Suprapubic skin (tissue), 4 donors: ENCODE results near the gene HTR2C. TPM values are rescaled to one million over a fixed set of nuclear protein-coding genes. Genes with fewer than 3 reads are reported as not detected.
"Not testable (repeated sequence)": the region's sequence is repeated elsewhere in the genome, so short reads cannot be mapped to it uniquely, and the experiment has no call there.

Source experiments
- DNase-seq, 2 donors: peaks; one replicate each; pipeline ENCODE4 v3.0.0-alpha.2; 2019; ENCODE audit warnings: low spot score in 2 of 2
- H3K27ac ChIP-seq: fragments of 200-600 bp; sonication (generic); one replicate; pipeline ENCODE4 v1.5.1; 2019
- H3K27me3 ChIP-seq: fragments of 200-600 bp; sonication (generic); one replicate; pipeline ENCODE4 v1.5.1; 2019
- H3K36me3 ChIP-seq: fragments of 200-600 bp; sonication (generic); one replicate; pipeline ENCODE4 v1.5.1; 2019
- H3K4me1 ChIP-seq: fragments of 200-600 bp; sonication (generic); one replicate; pipeline ENCODE4 v1.5.1; 2019
- H3K4me3 ChIP-seq: fragments of 200-600 bp; sonication (generic); one replicate; pipeline ENCODE4 v1.5.1; 2019; ENCODE audit warnings: mild to moderate bottlenecking
- H3K9me3 ChIP-seq: fragments of 200-600 bp; sonication (generic); one replicate; pipeline ENCODE4 v1.5.1; 2019
- EP300 ChIP-seq: sonication (generic); formaldehyde crosslinking; IDR thresholded peaks from one replicate; pipeline ENCODE4 v1.6.1; 2017; ENCODE audit warnings: antibody characterized with exemption
- POLR2A ChIP-seq, 2 donors: fragments of 450-650 bp; IDR thresholded peaks; one replicate each; pipeline ENCODE4 v1.6.1; 2017; ENCODE audit warnings: antibody characterized with exemption in 2 of 2, mild to moderate bottlenecking in 2 of 2, moderate library complexity in 2 of 2
- POLR2AphosphoS5 ChIP-seq, 3 donors: sonication (generic); formaldehyde crosslinking; IDR thresholded peaks; one replicate each; pipeline ENCODE4 v1.6.1; 2017; ENCODE audit warnings: antibody characterized with exemption in 3 of 3
- whole genome bisulfite sequencing: methylation state at CpG from one replicate; pipeline ENCODE4 v1.1.5; 2018; 5-methylcytosine and 5-hydroxymethylcytosine counted together
- total RNA-seq, 4 donors: library from RNA; depleted of rRNA; stranded (reverse); fragments of >200 nt; gene quantifications; one replicate each; pipeline ENCODE4 v1.1.0, GENCODE V29; 2016
- TF ChIP-seq, protein P1 (sequence below), 2 donors: fragments of 200-600 bp in 1 of 2; fragments of 450-650 bp in 1 of 2; sonication (generic) in 1 of 2; IDR thresholded peaks; one replicate each; pipeline ENCODE4 v1.5.1; 2016 to 2019; ENCODE audit warnings: antibody characterized with exemption in 2 of 2, mild to moderate bottlenecking in 1 of 2, moderate library complexity in 1 of 2

Gene HTR2C
- total RNA-seq, 4 donors from 2014 or later: not detected

GRCh38 chrX:114599911-114600310 lies 16.0 kb downstream of the HTR2C start:
- TF ChIP-seq, protein P1, sequence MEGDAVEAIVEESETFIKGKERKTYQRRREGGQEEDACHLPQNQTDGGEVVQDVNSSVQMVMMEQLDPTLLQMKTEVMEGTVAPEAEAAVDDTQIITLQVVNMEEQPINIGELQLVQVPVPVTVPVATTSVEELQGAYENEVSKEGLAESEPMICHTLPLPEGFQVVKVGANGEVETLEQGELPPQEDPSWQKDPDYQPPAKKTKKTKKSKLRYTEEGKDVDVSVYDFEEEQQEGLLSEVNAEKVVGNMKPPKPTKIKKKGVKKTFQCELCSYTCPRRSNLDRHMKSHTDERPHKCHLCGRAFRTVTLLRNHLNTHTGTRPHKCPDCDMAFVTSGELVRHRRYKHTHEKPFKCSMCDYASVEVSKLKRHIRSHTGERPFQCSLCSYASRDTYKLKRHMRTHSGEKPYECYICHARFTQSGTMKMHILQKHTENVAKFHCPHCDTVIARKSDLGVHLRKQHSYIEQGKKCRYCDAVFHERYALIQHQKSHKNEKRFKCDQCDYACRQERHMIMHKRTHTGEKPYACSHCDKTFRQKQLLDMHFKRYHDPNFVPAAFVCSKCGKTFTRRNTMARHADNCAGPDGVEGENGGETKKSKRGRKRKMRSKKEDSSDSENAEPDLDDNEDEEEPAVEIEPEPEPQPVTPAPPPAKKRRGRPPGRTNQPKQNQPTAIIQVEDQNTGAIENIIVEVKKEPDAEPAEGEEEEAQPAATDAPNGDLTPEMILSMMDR (IDR thresholded peaks at IDR 0.05): no peak
- no peak for TF ChIP-seq POLR2A (IDR thresholded peaks at IDR 0.05)
- no peak for TF ChIP-seq EP300
- no peak for TF ChIP-seq POLR2AphosphoS5 (IDR thresholded peaks at IDR 0.05)
- H3K9me3 ChIP-seq: no peaks in the 10 kb centered on the region
- no peak overlapping the region for H3K4me3 ChIP-seq
- no peak overlapping the region for H3K27ac ChIP-seq
- 48% methylated on average over 4 of the region's 4 CpGs for WGBS
- no peak for DNase-seq
- no peaks in the 10 kb centered on the region for H3K27me3 ChIP-seq
- no peaks in the 10 kb centered on the region for H3K36me3 ChIP-seq
- no peaks in the 10 kb centered on the region for H3K4me1 ChIP-seq

DNA sequence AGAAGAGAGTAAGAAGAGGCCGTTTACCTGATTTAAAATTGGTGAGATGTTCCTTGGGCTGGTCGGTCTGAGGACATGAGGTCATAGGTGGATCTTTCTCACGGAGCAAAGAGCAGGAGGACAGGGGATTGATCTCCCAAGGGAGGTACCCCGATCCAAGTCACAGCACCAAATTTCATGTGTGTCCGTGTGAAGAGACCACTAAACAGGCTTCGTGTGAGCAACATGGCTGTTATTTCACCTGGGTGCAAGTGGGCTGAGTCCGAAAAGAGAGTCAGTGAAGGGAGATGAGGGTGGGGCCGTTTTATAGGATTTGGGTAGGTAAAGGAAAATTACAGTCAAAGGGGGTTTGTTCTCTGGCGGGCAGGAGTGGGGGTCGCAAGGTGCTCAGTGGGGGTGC lies 22.7 kb downstream of the HTR2C start:
- H3K4me3 ChIP-seq, DNase-seq, H3K4me1 ChIP-seq, H3K36me3 ChIP-seq, H3K9me3 ChIP-seq, H3K27me3 ChIP-seq, H3K27ac ChIP-seq: not testable (repeated sequence)
- WGBS: 91% methylated on average over 10 of the region's 10 CpGs

- Histone ChIP-seq H3K27ac (no peak overlapping the region), H3K27me3 (no peaks in the 10 kb centered on the region), H3K4me3 (no peak overlapping the region), H3K4me1 (no peaks in the 10 kb centered on the region), H3K9me3 (no peaks in the 10 kb centered on the region), H3K36me3 (no peaks in the 10 kb centered on the region)
- WGBS: 48% methylated on average over 11 of the region's 11 CpGs
- no peak for DNase-seq
- TF ChIP-seq, protein P1 (IDR thresholded peaks at IDR 0.05): peak; percentile 19 to 46
- no peak for TF ChIP-seq POLR2AphosphoS5 (IDR thresholded peaks at IDR 0.05)
Measured at GRCh38 chrX:114611018-114611619, 27.2 kb downstream of the HTR2C start.

GRCh38 chrX:114615765-114616164 lies 31.9 kb downstream of the HTR2C start:
- DNase-seq: no peak
- Histone ChIP-seq H3K27ac (no peak overlapping the region), H3K9me3 (no peaks in the 10 kb centered on the region), H3K27me3 (no peaks in the 10 kb centered on the region), H3K4me3 (no peak overlapping the region), H3K36me3 (no peaks in the 10 kb centered on the region), H3K4me1 (no peaks in the 10 kb centered on the region)
- TF ChIP-seq, protein P1 (IDR thresholded peaks at IDR 0.05): no peak
- TF ChIP-seq EP300 (no peak), POLR2AphosphoS5 (IDR thresholded peaks at IDR 0.05) (no peak), POLR2A (IDR thresholded peaks at IDR 0.05) (no peak)

GRCh38 chrX:114619874-114620273 lies 36.0 kb downstream of the HTR2C start:
- Histone ChIP-seq H3K9me3 (no peaks in the 10 kb centered on the region), H3K4me3 (no peak overlapping the region), H3K27ac (no peak overlapping the region), H3K36me3 (no peaks in the 10 kb centered on the region), H3K4me1 (no peaks in the 10 kb centered on the region), H3K27me3 (no peaks in the 10 kb centered on the region)
- WGBS: 56% methylated on average over 2 of the region's 2 CpGs
- DNase-seq: no peak
- no peak for TF ChIP-seq POLR2AphosphoS5 (IDR thresholded peaks at IDR 0.05)
- TF ChIP-seq, protein P1 (IDR thresholded peaks at IDR 0.05): peak; percentile 17 to 26

GRCh38 chrX:114626323-114626722 lies 42.4 kb downstream of the HTR2C start:
- TF ChIP-seq POLR2A (IDR thresholded peaks at IDR 0.05): no peak
- TF ChIP-seq, protein P1 (IDR thresholded peaks at IDR 0.05): no peak
- no peak for TF ChIP-seq EP300
- no peak for TF ChIP-seq POLR2AphosphoS5 (IDR thresholded peaks at IDR 0.05)
- no peaks in the 10 kb centered on the region for H3K4me1 ChIP-seq
- H3K27me3 ChIP-seq: no peaks in the 10 kb centered on the region
- H3K4me3 ChIP-seq: no peak overlapping the region
- no peak for DNase-seq
- no peaks in the 10 kb centered on the region for H3K9me3 ChIP-seq
- H3K36me3 ChIP-seq: no peaks in the 10 kb centered on the region
- H3K27ac ChIP-seq: no peak overlapping the region
